ENCODE measurements around the gene CSF2RB.

DNA sequence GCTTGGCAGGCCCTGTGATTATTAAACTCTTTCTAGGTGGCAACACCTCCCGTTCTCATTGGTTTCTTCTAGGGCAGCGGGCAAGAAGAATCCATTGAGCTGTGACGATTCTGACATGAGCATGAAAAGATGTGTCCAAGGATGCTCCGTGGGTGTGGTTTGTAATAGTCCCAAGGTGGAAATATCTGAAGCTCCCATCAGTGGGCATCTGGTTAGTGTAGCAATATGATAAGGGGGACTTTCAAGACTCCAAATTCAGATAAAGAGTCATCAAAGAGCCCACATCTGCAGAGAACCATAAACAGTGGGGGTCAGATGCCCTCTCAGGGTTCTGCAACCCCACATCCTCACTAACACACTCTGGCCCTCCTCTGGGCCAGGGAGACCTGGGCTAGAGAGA, 63.2 kb downstream of the CSF2RB start:
- TF ChIP-seq, protein P1, sequence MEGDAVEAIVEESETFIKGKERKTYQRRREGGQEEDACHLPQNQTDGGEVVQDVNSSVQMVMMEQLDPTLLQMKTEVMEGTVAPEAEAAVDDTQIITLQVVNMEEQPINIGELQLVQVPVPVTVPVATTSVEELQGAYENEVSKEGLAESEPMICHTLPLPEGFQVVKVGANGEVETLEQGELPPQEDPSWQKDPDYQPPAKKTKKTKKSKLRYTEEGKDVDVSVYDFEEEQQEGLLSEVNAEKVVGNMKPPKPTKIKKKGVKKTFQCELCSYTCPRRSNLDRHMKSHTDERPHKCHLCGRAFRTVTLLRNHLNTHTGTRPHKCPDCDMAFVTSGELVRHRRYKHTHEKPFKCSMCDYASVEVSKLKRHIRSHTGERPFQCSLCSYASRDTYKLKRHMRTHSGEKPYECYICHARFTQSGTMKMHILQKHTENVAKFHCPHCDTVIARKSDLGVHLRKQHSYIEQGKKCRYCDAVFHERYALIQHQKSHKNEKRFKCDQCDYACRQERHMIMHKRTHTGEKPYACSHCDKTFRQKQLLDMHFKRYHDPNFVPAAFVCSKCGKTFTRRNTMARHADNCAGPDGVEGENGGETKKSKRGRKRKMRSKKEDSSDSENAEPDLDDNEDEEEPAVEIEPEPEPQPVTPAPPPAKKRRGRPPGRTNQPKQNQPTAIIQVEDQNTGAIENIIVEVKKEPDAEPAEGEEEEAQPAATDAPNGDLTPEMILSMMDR (conservative IDR thresholded peaks at IDR 0.05; ENCODE audit: low read length), result no peak
- no peak for TF ChIP-seq EZH2phosphoT487 (IDR thresholded peaks at IDR 0.05; ENCODE audit: borderline replicate concordance)

Data from Loucy (cell line).